SK-N-SH (cell line): Measurements from ENCODE around the gene FASTK. TPM values are rescaled to one million over a fixed set of nuclear protein-coding genes. Genes with fewer than 3 reads are reported as not detected.

Source experiments
- CTCF ChIA-PET: fragments of 300-600, 350-600 bp; formaldehyde crosslinking; extraction: SDS; loops from one replicate; lab custom pipeline; 2021; lab: Yijun Ruan, JAX
- POLR2A ChIA-PET: fragments of 350-600 bp; sonication (Branson Sonifier 250); formaldehyde crosslinking; extraction: SDS; loops from one replicate; lab custom pipeline; 2020; ENCODE audit warnings: antibody characterized with exemption, inconsistent platforms; lab: Yijun Ruan, JAX
- DNase-seq: peaks from one replicate; pipeline ENCODE4 v3.0.0; 2012
- H2AFZ ChIP-seq: fragments of 200-600 bp; sonication (generic); 2 replicates; pipeline ENCODE4 v1.8.1; 2016; ENCODE audit warnings: antibody characterized with exemption, mild to moderate bottlenecking, low read depth
- H3F3A ChIP-seq: fragments of 200-600 bp; sonication (generic); replicated peaks from 2 replicates; pipeline ENCODE3; 2016; ENCODE audit warnings: antibody characterized with exemption, mild to moderate bottlenecking; ENCODE audit not compliant: insufficient read depth
- H3K27ac ChIP-seq, 2 experiments: fragments of 200-500 bp in 1 of 2; fragments of 200-600 bp in 1 of 2; sonication (Bioruptor generic) in 1 of 2; sonication (generic), shearing (Covaris generic) in 1 of 2; 2 replicates each; pipeline versions ENCODE4 v1.5.1 to v1.6.1; 2014 to 2016; ENCODE audit warnings: low read depth in 2 of 2, inconsistent platforms in 1 of 2, low read length in 1 of 2, mild to moderate bottlenecking in 1 of 2, mixed read lengths in 1 of 2
- H3K27me3 ChIP-seq: fragments of 200-600 bp; sonication (generic), shearing (Covaris generic); 2 replicates; pipeline ENCODE4 v1.6.1; 2016; ENCODE audit warnings: mixed run types; ENCODE audit not compliant: insufficient read depth
- H3K36me3 ChIP-seq, 2 experiments: fragments of 200-500 bp in 1 of 2; fragments of 200-600 bp in 1 of 2; sonication (Bioruptor generic) in 1 of 2; sonication (generic) in 1 of 2; replicated peaks in 1 of 2; 2 replicates each; pipeline versions ENCODE3 to v1.5.1; 2014 to 2016; ENCODE audit warnings: low read length in 1 of 2, mild to moderate bottlenecking in 1 of 2; ENCODE audit not compliant: insufficient read depth in 2 of 2, control insufficient read depth in 1 of 2
- H3K4me1 ChIP-seq, 2 experiments: fragments of 200-500 bp in 1 of 2; fragments of 200-600 bp in 1 of 2; sonication (Bioruptor generic) in 1 of 2; sonication (generic), shearing (Covaris generic) in 1 of 2; 2 replicates each; pipeline versions ENCODE4 v1.5.1 to v1.6.1; 2014 to 2016; ENCODE audit warnings: low read depth in 1 of 2, low read length in 1 of 2, mixed run types in 1 of 2; ENCODE audit not compliant: insufficient read depth in 2 of 2, control insufficient read depth in 1 of 2
- H3K4me2 ChIP-seq: fragments of 200-600 bp; sonication (generic), shearing (Covaris generic); 2 replicates; pipeline ENCODE4 v1.6.1; 2017; ENCODE audit warnings: mixed run types
- H3K4me3 ChIP-seq, 2 experiments: fragments of 200-500 bp in 1 of 2; fragments of 200-600 bp in 1 of 2; sonication (Bioruptor generic) in 1 of 2; sonication (generic), shearing (Covaris generic) in 1 of 2; 2 replicates each; pipeline versions ENCODE4 v1.5.1 to v1.8.1; 2014 to 2016; ENCODE audit warnings: low read depth in 2 of 2, inconsistent platforms in 1 of 2, low read length in 1 of 2, mild to moderate bottlenecking in 1 of 2, mixed read lengths in 1 of 2, moderate library complexity in 1 of 2
- H3K79me2 ChIP-seq: fragments of 200-600 bp; sonication (generic); 2 replicates; pipeline ENCODE4 v1.8.1; 2017; ENCODE audit warnings: mild to moderate bottlenecking; ENCODE audit not compliant: insufficient read depth
- H3K9ac ChIP-seq: fragments of 200-600 bp; sonication (generic); 2 replicates; pipeline ENCODE4 v1.6.1; 2017; ENCODE audit warnings: mixed run types
- H3K9me2 ChIP-seq: fragments of 200-600 bp; sonication (generic); 2 replicates; pipeline ENCODE4 v1.6.1; 2017; ENCODE audit warnings: mixed run types
- H3K9me3 ChIP-seq: fragments of 200-600 bp; sonication (generic); 2 replicates; pipeline ENCODE4 v1.6.1; 2017; ENCODE audit warnings: mixed run types, mild to moderate bottlenecking, moderate library complexity
- H4K20me1 ChIP-seq: fragments of 200-600 bp; sonication (generic); 2 replicates; pipeline ENCODE4 v1.6.1; 2017; ENCODE audit warnings: mild to moderate bottlenecking, mixed run types; ENCODE audit not compliant: insufficient read depth
- CHD2 ChIP-seq: fragments of 150-350 bp; IDR thresholded peaks from 2 replicates; pipeline ENCODE4 v1.6.1; 2018; ENCODE audit warnings: low read length; ENCODE audit not compliant: partially characterized antibody
- ELF1 ChIP-seq: IDR thresholded peaks from 2 replicates; pipeline ENCODE4 v1.4.0; 2012
- EP300 ChIP-seq, 2 experiments: IDR thresholded peaks; 2 replicates each; pipeline versions ENCODE4 v1.4.0 to v1.6.1; 2012; ENCODE audit warnings: borderline replicate concordance in 1 of 2, low read depth in 1 of 2, low read length in 1 of 2
- FOSL2 ChIP-seq: IDR thresholded peaks from 2 replicates; pipeline ENCODE4 v1.4.0; 2012; ENCODE audit warnings: low read depth, mild to moderate bottlenecking, moderate library complexity, borderline replicate concordance
- FOXJ3 ChIP-seq: sonication (generic); formaldehyde crosslinking; IDR thresholded peaks from 2 replicates; pipeline ENCODE4 v1.5.1; 2020; ENCODE audit warnings: mild to moderate bottlenecking, missing genetic modification reagents
- FOXM1 ChIP-seq: IDR thresholded peaks from 2 replicates; pipeline ENCODE4 v1.4.0; 2012; ENCODE audit warnings: low read depth, mild to moderate bottlenecking
- GATA2 ChIP-seq: sonication (generic); formaldehyde crosslinking; IDR thresholded peaks from 2 replicates; pipeline ENCODE4 v1.5.0; 2020; ENCODE audit warnings: mild to moderate bottlenecking, missing genetic modification reagents
- JUND ChIP-seq: IDR thresholded peaks from 2 replicates; pipeline ENCODE4 v1.4.0; 2012
- MXI1 ChIP-seq: IDR thresholded peaks from 2 replicates; pipeline ENCODE4 v1.6.1; 2012; ENCODE audit warnings: mild to moderate bottlenecking, low read depth, low read length, improper control_type of control experiment
- NFIC ChIP-seq: IDR thresholded peaks from 2 replicates; pipeline ENCODE4 v1.4.0; 2012; ENCODE audit warnings: borderline replicate concordance
- NRF1 ChIP-seq: IDR thresholded peaks from 2 replicates; pipeline ENCODE4 v1.6.1; 2012; ENCODE audit warnings: low read depth, mild to moderate bottlenecking, low read length
- PBX3 ChIP-seq: IDR thresholded peaks from 2 replicates; pipeline ENCODE4; 2012
- RAD21 ChIP-seq: IDR thresholded peaks from 2 replicates; pipeline ENCODE4 v1.6.1; 2012; ENCODE audit warnings: mild to moderate bottlenecking, low read length
- RCOR1 ChIP-seq: fragments of 150-350 bp; IDR thresholded peaks from 2 replicates; pipeline ENCODE4 v1.6.1; 2017; ENCODE audit warnings: antibody characterized with exemption, low read length
- RXRA ChIP-seq: IDR thresholded peaks from 2 replicates; pipeline ENCODE4 v1.4.0; 2012; ENCODE audit warnings: low read depth, mild to moderate bottlenecking, borderline replicate concordance
- SIN3A ChIP-seq: IDR thresholded peaks from 2 replicates; pipeline ENCODE4 v1.6.1; 2012; ENCODE audit warnings: low read depth, mild to moderate bottlenecking, low read length, moderate library complexity, borderline replicate concordance
- SMC3 ChIP-seq: IDR thresholded peaks from 2 replicates; pipeline ENCODE4 v1.6.1; 2012; ENCODE audit warnings: low read depth, low read length, improper control_type of control experiment
- TAF1 ChIP-seq: IDR thresholded peaks from 2 replicates; pipeline ENCODE4 v1.6.1; 2012; ENCODE audit warnings: low read depth, mild to moderate bottlenecking, low read length, moderate library complexity, borderline replicate concordance
- YY1 ChIP-seq: IDR thresholded peaks from 2 replicates; pipeline ENCODE4 v1.4.0; 2012; ENCODE audit warnings: low read depth, mild to moderate bottlenecking
- ZBTB33 ChIP-seq: IDR thresholded peaks from 2 replicates; pipeline ENCODE4 v1.4.0; 2012; ENCODE audit warnings: low read depth, borderline replicate concordance
- WGBS: methylation state at CpG from one replicate; pipeline ENCODE4 v1.1.6; 2017; ENCODE audit warnings: low lambda C conversion rate; 5-methylcytosine and 5-hydroxymethylcytosine counted together
- polyA plus RNA-seq, 3 experiments: library from polyadenylated mRNA; depleted of rRNA; stranded (reverse); fragments of >200 nt; gene quantifications; 2 replicates each; pipeline ENCODE4 v1.2.3, GENCODE V29; 2012

The FASTK gene
- polyA plus RNA-seq, 1 of the 3 experiments (the other 2 are of a cell fraction) = 125 TPM

- no peak overlapping the region for H3K27ac ChIP-seq
- H3K9me3 ChIP-seq = no peaks in the 10 kb centered on the region
- no peak overlapping the region for H3K9ac ChIP-seq
- H3K79me2 ChIP-seq = peaks cover 100% of the 10 kb centered on the region
- H3K4me2 ChIP-seq = no peak overlapping the region
- H3K9me2 ChIP-seq = no peaks in the 10 kb centered on the region
- no peak overlapping the region for H3K4me3 ChIP-seq
- H3K36me3 ChIP-seq = peaks cover 3 to 8% of the 10 kb centered on the region in 2 experiments
- POLR2A ChIA-PET = no interaction called here
- DNase-seq = no peak
- TF ChIP-seq FOXM1 = no peak
- no peak for TF ChIP-seq NFIC
- no peak for TF ChIP-seq YY1
- TF ChIP-seq FOSL2 = no peak
- TF ChIP-seq NRF1 = no peak
- no peak for TF ChIP-seq SMC3
- TF ChIP-seq JUND = no peak
- TF ChIP-seq RAD21 = no peak
- TF ChIP-seq GATA2 (CRISPR knock-in tag) = no peak
- no peak for TF ChIP-seq RCOR1
- no peak for TF ChIP-seq ELF1
- no peak for TF ChIP-seq TAF1
- no peak for TF ChIP-seq SIN3A
- TF ChIP-seq EP300 (IDR thresholded peaks at IDR 0.05; ENCODE audit: borderline replicate concordance in 1 of 2, low read depth in 1 of 2, low read length in 1 of 2) = no peak
- no peak for TF ChIP-seq RXRA
- TF ChIP-seq ZBTB33 = no peak
- CTCF ChIA-PET = interaction anchor here (0.8 to 21.3 kb wide), 6 partner anchors 14 to 77 kb away, joined by 3 to 474 read pairs (median 4); no protein-coding TSS in a partner anchor
- H3F3A ChIP-seq = peaks cover 15% of the 10 kb centered on the region
- WGBS = 90% methylated on average over 5 of the region's 5 CpGs
- H3K27me3 ChIP-seq = no peaks in the 10 kb centered on the region
- H2AFZ ChIP-seq = no peak overlapping the region
- H3K4me1 ChIP-seq = peaks cover 0 to 5% of the 10 kb centered on the region in 2 experiments; a peak in 1 of 4 replicates
- peaks cover 95% of the 10 kb centered on the region for H4K20me1 ChIP-seq
Measured at GRCh38 chr7:151094675-151095074, 14.1 kb upstream of the FASTK start.

GRCh38 chr7:151093748-151094147 lies 13.1 kb upstream of the FASTK start:
- Histone ChIP-seq H3K9me2 (no peaks in the 10 kb centered on the region), H3K9ac (no peak overlapping the region), H3K79me2 (peaks cover 100% of the 10 kb centered on the region), H3K36me3 (peaks cover 3 to 11% of the 10 kb centered on the region in 2 experiments), H3K4me1 (peaks cover 7 to 15% of the 10 kb centered on the region in 2 experiments; a peak in 3 of 4 replicates), H3K4me2 (no peak overlapping the region), H4K20me1 (peaks cover 98% of the 10 kb centered on the region), H3K4me3 (no peak overlapping the region), H3F3A (peaks cover 15% of the 10 kb centered on the region), H3K27me3 (no peaks in the 10 kb centered on the region), H2AFZ (no peak overlapping the region), H3K27ac (no peak overlapping the region), H3K9me3 (no peaks in the 10 kb centered on the region)
- CTCF ChIA-PET = interaction anchor here (0.9 to 21.3 kb wide), 4 partner anchors 15 to 76 kb away, joined by 4 to 474 read pairs (median 6); no protein-coding TSS in a partner anchor
- 92% methylated on average over 6 of the region's 6 CpGs for WGBS
- POLR2A ChIA-PET = no interaction called here
- TF ChIP-seq EP300 (IDR thresholded peaks at IDR 0.05; ENCODE audit: borderline replicate concordance in 1 of 2, low read depth in 1 of 2, low read length in 1 of 2) (no peak), FOXM1 (no peak), CHD2 (no peak), FOXJ3 (CRISPR knock-in tag) (no peak), JUND (no peak), PBX3 (no peak), MXI1 (no peak), GATA2 (CRISPR knock-in tag) (no peak), SIN3A (no peak)
- DNase-seq = no peak
